Fibroblast of mammary gland (primary cell): Measurements from ENCODE around the gene FABP7.

ENCODE experiments used
- DNase-seq: peaks from one replicate; pipeline ENCODE4 v3.0.0-alpha.2; 2010; ENCODE audit warnings: low read depth
- H3K4me3 ChIP-seq: 2 replicates; pipeline ENCODE4 v1.5.1; 2011; ENCODE audit warnings: low read depth, mild to moderate bottlenecking, low read length, moderate library complexity; ENCODE audit not compliant: control insufficient read depth
- CTCF ChIP-seq: conservative IDR thresholded peaks from 2 replicates; pipeline ENCODE4 v1.5.1; 2011; ENCODE audit warnings: low read depth, low read length, inconsistent platforms; ENCODE audit not compliant: control insufficient read depth, insufficient read depth

Gene FABP7

DNA sequence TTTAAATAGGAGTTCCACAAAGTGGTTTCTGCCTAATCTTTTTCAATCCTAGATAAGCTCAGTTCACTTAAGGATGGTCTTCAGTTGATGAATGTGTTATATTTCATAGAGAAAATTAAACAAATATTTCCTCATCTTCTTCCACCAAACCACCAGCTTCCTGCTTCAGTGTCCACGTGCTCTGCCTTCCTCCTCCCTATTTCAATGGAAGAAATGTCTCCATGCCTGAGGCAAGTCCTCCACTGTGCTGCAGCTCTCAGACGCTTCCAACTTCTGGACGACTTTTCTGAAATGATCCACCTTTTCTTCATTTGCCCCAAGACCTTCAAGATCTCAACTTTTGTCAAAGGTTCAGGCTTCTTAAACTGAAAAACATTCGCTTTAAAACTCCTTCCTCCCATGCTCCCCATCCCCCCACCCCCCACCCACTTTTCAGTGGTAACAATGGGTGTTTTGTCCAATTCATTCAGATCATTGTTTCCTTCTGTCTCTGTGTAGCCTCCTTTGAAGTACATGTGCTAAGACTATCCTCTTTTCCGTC is 25.3 kb upstream of the FABP7 start:
- TF ChIP-seq CTCF = no peak
- no peak overlapping the region for H3K4me3 ChIP-seq
- DNase-seq = no peak

GRCh38 chr6:122755901-122756300 is 23.6 kb upstream of the FABP7 start:
- no peak for DNase-seq
- H3K4me3 ChIP-seq = no peak overlapping the region
- no peak for TF ChIP-seq CTCF

DNA sequence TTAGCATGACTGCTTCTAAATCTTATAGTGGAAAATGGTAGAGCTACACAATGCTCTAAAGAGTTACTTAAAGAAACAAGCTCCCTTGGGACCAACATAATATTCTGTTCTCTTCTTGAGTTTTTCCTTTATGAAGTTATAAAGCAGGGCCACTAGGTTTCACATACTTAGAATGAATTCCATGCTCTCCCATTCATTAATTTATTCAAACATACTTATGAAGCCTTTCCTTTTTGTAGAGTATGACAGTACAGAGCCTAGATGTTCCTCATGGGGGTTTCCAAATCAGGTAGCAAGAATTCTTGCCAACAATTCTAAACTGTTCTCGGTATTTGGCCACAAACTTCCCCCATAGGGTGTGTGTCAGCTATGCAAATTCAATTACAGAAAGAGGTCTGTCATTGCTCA is 20.6 kb upstream of the FABP7 start:
- no peak overlapping the region for H3K4me3 ChIP-seq
- TF ChIP-seq CTCF = no peak
- no peak for DNase-seq

DNA sequence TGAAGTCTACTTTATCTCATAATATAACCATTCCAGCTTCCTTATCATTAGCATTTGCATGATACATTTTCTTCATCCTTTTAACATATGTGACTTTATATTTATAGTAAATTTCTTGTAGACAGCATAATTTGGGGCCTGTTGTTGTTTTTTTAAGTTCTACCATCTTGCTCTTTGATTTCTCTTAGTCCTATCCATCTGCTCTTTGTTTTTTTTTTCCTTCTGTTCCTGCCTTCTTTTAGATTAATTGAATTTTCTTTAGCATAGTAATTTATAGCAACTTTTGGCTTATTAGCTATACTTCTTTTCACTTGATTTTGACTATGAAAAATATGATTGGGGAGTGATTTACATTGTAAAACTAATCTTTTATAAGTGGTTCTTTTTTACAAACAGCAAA is 19.2 kb upstream of the FABP7 start:
- no peak overlapping the region for H3K4me3 ChIP-seq
- DNase-seq = no peak
- TF ChIP-seq CTCF = no peak

GRCh38 chr6:122766256-122766655 is 13.3 kb upstream of the FABP7 start:
- no peak overlapping the region for H3K4me3 ChIP-seq
- TF ChIP-seq CTCF = no peak
- no peak for DNase-seq

DNA sequence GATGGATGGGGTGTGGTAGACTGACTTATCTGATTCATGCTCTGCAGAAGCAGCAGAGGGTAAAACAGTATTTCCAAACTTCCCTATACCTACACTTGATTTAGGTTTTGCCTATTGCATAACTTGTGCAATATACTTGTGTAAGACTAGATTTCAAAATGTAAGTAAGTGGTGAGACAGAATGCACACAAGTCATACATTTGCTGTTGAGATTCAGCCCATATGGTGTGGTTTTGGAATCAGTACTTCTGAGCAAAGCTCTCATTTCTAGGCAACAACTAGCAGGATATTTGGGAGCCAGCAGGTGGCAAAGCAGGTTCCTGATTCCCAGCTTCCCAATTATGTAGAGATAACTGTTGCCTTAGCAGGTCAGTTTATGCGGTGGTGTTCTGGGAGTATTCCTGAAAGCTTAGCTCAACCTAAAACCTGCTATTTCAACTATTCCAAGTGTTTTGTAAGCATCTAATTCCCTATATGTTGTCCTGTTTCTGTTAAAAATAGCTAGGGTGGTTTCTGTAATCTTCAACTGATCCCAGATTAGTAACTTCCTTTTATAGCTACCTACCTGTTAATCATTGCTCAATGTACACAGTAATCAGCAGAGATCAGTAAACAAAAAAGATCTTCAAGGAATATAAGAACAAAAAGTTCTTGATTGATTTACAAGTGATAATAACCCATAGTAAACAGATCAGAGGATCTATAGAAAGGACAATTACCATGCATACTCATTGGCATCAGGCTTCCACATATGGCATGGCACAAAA is 8.5 kb upstream of the FABP7 start:
- no peak overlapping the region for H3K4me3 ChIP-seq

More for the DNA sequence above, 8.5 kb upstream of the FABP7 start:
- TF ChIP-seq CTCF = no peak
- DNase-seq = peak; percentile 17
